GM10266 (cell line): ENCODE results near the gene USHBP1.

Experiments
- DNase-seq: peaks from one replicate; pipeline ENCODE4 v3.0.0; 2012; ENCODE audit errors: extremely low spot score
- TF ChIP-seq, protein P1 (sequence below): IDR thresholded peaks from 2 replicates; pipeline ENCODE4 v1.5.1; 2012; ENCODE audit warnings: mild to moderate bottlenecking, low read depth; ENCODE audit not compliant: control insufficient read depth, insufficient read depth; ENCODE audit errors: missing control alignments

USHBP1 gene

DNA sequence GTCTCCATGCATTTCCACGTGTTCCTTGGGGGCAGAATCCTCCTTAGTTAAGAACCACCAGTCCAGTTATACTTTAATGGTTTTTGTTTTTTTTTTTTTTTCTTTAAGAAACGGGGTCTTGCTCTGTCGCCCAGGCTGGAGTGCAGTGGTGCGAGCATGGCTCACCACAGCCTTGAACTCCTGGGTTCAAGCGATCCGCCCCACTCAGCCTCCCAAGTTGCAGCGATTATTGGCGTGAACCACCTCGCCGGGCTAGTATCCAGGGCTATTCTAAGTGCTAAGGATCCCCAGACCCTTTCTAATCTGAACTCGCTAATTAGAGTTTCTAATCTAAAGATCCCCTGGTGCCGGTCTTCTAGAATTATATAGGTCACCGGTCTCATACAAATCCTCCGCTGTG is 29.1 kb upstream of the USHBP1 start:
- TF ChIP-seq, protein P1, sequence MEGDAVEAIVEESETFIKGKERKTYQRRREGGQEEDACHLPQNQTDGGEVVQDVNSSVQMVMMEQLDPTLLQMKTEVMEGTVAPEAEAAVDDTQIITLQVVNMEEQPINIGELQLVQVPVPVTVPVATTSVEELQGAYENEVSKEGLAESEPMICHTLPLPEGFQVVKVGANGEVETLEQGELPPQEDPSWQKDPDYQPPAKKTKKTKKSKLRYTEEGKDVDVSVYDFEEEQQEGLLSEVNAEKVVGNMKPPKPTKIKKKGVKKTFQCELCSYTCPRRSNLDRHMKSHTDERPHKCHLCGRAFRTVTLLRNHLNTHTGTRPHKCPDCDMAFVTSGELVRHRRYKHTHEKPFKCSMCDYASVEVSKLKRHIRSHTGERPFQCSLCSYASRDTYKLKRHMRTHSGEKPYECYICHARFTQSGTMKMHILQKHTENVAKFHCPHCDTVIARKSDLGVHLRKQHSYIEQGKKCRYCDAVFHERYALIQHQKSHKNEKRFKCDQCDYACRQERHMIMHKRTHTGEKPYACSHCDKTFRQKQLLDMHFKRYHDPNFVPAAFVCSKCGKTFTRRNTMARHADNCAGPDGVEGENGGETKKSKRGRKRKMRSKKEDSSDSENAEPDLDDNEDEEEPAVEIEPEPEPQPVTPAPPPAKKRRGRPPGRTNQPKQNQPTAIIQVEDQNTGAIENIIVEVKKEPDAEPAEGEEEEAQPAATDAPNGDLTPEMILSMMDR: no peak

DNA sequence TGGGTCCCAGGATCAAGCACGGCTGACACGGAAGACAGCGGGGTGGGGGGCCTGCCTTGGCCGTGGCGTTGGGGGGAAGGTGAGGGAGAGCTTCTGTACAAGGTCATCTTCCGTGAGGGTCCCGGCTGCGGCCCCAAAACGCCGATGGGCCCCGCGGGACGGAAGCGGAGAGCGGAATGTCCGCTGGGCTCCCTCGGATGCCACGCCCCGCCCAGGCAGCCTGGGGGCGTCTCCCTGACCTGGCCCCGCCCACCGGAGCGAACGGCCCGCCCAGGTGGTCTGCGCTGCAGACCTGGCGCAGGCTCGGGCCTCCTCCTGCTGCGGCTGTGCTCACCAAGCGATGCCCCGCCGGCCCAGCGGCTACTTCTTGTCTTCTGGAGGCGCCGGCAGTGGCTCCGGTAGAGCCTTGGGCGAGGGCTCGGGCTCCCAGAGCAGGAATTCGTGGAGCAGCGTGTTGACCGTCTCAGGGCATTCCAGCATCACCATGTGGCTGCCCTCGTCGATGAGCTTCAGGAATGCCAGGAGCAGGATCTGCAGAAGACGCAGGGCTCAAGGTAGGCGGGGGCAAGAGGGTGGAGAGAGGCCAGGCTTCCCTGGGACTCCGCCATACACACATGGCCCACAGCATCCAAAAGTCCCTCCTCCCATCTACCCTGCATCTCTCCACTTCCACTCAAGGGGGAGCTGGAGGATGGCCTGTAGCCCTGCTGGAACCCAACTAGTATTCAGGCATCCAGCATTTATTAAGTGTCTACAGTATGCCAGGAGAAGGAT is 27.9 kb upstream of the USHBP1 start:
- peak; percentile 97 for DNase-seq
- TF ChIP-seq, protein P1: peak; percentile 88

More for the DNA sequence above, 29.1 kb upstream of the USHBP1 start:
- DNase-seq: no peak

DNA sequence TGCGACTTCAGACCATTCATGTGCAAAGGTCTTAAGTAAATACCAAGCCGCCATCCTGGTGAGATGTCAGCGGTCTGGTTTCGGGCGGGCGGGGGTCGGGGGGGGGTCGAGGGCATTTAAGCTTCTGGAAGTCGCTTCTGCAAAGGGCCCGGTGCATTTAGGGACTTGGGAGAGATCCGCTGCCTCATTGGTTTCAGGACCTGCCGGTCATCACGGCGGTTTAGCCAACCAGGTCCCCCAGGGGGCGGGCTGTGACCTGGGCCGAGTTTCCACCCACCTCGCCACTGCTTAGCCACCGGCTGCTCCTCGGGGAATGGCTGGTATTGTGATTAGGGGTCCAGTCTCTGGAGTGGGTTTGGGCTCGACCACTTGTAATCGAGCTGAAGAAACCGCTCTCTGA is 24.9 kb upstream of the USHBP1 start:
- TF ChIP-seq, protein P1: no peak
- peak; percentile 91 for DNase-seq

DNA sequence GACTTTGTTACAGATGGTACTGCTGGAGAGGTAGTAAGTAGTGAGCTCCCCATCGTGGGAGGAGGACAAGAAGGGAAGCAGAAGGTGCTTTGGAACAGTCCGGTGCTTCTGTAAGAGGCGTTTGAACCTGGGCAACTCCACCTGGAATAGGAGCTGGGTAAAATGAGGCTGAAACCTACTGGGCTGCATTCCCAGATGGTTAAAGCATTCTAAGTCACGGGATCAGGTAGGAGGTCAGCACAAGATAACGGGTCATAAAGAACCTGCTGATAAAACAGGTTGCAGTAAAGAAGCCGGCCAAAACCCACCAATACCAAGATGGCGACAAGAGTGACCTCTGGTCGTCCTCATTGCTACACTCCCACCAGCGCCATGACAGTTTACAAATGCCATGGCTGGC is 22.2 kb upstream of the USHBP1 start:
- DNase-seq: no peak
- TF ChIP-seq, protein P1: no peak

DNA sequence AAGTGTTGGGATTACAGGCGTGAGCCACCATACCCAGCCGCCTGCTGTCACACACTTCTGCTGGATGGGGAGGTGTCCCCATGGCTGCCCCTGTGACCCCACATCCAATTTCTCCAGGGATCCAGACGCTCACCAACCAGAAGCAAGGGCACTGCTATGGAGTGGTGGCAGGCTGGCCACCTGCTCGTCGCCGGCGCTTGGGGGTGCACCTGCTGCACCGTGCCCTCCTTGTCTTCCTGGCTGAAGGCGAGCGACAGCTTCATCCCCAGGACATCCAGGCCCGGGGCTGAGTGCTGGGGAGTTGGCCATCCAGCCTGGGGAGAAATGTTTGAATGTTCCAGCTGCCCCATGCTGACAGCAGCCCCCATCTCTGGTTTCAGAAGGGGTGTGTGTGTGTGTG is 21.7 kb upstream of the USHBP1 start:
- DNase-seq: no peak

DNA sequence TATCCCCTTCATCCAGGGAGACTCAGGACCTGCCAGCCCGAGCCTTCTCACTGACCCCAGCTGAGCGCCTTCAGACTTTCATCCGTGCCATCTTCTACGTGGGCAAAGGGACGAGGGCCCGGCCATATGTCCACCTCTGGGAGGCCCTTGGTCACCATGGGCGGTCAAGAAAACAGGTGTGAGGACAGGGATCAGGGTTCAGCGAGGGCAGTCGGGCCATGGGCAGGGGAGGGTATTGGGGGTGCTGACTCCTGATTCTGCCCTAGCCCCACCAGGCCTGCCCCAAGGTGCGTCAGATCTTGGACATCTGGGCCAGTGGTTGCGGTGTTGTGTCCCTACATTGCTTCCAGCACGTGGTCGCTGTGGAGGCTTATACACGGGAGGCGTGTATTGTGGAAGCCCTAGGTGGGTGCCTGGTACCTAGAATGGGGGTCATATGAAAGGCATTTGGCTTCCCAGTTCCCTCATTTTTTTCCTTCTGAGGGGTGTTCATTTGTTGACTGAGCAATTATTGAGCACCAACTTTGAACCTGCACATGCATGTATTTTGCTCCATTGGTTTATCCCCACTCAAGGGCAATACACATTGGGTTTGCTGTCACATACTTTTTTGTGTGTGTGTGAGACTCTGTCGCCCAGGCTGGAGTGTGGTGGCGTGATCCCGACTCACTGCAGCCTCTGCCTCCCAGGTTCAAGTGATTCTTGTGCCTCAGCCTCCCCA is 21.0 kb upstream of the USHBP1 start:
- DNase-seq: no peak
- TF ChIP-seq, protein P1: no peak

More for the DNA sequence above, 21.7 kb upstream of the USHBP1 start:
- TF ChIP-seq, protein P1: no peak

DNA sequence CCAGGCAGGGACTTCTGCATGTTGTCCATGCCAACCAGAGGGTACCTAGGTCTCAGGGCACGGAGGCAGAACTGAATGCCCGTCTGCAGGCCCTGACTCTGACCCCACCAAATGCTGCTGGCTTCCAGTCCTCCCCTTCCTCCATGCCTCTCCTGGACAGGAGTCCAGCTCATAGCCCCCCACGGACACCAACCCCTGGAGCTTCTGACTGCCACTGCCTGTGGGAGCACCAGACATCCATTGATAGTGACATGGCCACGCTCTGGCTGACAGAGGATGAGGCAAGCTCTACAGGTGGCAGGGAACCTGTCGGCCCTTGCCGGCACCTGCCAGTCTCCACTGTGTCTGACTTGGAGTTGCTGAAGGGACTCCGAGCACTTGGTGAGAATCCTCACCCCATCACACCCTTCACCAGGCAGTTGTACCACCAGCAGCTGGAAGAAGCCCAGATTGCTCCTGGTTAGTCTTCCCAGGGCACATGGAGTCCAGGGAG is 19.0 kb upstream of the USHBP1 start:
- DNase-seq: no peak
- TF ChIP-seq, protein P1: no peak
